Activated gamma-delta T cell treated with Interleukin-2 at 50 U/mL for 16 hours (primary cell): Measurements from ENCODE around the gene SUGT1.
A peak's percentile ranks its signal among the peaks of the same experiment; 100 is the strongest.
"Not testable (repeated sequence)": the region's sequence is repeated elsewhere in the genome, so short reads cannot be mapped to it uniquely, and the experiment has no call there.

Experiments used
- DNase-seq: peaks from one replicate; pipeline ENCODE4 v3.0.0-alpha.2; 2020

Gene SUGT1

DNA sequence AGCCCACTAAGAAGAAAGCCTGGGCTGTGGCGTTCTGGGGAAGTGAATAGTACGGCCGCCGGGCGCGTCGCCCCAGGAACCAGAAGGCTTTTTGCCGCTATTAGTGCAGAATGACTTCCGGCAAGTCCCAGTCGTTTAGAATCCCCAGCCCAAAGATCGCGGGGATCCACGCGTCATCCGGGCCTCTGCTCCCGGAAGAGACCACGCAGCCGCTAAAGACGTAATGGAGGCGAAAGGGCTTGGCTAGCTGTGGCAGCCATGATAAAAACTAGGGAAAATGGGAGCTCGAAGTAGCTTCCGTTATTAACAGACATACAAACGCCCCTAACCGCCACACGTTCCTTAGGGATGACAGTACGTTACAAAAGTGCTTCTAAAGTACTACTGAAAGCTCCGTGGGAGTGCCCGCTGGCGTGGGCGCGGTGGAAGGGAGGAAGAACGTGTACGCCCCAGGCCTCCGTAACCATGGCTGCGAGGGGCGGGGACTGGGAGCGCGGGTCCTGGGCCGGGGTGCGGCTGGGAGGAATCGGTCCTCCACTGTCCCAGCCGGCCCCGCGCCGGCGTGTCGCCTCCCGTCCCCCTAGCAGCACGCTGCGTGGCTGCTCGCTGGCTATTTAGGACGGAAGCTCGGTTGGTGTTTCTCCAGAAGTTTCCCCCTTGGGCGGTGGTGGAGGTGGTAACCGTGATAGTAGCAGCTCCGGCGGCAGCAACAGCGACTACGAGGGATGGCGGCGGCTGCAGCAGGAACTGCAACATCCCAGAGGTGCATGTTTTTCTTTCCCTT, at the start of gene SUGT1:
TSS of gene SUGT1 (plus strand) at position 641 of the 784 bp plus-strand sequence. CDS start at position 726, 85 bp downstream.
- peak; percentile 94 for DNase-seq

DNA sequence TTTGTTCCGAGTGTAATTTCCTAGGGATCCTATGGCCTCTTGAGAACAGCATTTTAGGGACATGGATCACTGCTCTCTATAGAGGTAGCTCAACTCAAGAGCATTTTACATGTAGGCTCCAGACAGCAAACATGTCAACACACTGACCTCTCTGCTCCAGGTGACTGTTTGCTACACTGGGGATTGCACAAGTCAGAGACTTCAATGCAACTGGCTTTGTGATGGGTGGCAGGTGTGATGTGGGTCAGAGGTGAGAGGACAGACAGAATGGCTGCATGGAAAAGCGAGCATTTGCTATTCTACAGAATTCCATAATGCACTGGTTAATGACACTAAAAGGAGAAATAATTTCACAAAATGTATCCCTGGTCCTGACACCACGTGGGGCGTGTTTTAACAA, 49.3 kb upstream of the SUGT1 start:
- not testable (repeated sequence) for DNase-seq

DNA sequence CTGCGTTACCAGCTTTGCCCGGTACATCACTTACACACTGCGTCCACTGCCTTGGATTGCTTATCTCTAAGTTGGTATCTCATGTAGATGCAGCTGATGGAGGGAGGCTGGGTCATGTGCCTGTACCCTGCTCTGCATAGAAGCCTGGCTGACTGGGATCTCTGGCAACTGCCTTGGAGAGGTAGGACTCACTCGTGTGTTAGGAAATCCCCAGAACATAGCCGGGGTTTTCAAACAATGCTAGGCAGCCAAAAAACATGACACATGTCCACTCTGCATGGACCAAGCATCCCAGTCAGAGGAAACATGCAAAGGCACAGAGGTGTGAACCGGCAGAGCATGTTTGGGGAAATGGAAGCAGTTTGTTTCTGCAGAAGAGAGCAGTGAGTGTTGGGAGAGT, 46.5 kb upstream of the SUGT1 start:
- not testable (repeated sequence) for DNase-seq

DNA sequence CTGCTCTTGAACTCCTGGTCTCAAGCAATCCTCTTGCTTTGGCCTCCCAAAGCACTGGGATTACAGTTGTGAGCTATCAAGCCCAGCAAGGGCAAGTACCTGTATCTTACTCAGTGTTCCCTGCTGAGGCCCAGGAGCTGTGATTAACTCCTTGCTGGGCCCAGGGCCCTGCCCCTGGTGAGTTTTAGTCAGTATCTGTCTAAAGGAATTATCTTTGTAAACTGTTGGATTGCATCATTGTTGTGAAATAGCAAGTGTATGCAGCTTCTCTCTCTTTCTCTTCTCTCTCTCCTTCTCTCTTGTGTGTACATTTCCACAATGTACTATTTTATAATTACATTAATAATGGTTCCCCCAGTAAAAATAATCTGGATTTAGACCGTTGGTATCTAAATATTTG, 45.8 kb upstream of the SUGT1 start:
- DNase-seq: not testable (repeated sequence)

DNA sequence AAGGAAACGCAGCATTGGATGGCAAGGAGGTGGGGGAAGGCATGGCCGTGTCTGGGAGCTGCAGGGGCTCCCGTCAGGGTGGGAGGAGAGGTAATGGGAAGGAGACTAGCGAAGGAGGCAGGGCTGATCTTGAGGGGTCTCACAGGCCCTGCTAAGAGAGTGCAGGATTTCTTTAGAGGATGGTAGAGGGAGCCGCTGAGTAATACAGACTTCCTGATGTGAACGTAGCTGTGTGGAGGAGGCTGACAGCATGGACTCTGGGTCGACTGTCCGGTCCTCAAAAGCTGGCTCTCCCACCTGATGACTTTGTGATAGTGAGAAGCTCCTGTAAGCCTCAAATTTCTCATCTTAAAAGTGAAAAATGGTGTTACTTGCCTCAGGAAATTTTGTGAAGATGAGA, 44.5 kb upstream of the SUGT1 start:
- not testable (repeated sequence) for DNase-seq

DNA sequence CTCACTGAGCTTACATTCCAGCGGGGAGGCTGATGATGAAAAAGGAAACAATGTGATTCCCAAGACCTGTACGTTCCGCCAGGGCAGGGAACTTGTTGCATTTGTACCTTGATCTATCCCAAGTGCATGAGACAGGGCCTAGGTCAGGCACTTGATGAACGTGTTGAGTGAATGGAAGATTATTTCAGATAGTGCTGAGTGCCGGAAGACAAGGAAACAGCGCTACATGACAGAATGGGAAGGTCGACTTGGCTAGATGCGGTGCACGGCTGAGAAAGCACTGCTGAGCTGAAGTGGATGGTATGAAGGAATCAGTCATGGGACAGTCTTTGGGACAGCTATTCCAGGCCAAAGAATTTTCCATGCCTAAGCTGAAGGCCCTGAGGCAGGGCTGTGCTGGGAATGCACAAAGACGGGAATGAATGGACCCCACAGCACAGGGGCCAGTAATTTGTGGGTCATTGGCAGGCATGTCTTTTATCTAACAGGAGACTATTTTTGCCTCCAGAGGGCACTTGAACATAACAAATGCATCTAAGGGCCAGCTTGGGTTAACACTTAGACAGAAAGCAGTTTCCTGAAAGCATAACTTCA, 43.5 kb upstream of the SUGT1 start:
- not testable (repeated sequence) for DNase-seq

DNA sequence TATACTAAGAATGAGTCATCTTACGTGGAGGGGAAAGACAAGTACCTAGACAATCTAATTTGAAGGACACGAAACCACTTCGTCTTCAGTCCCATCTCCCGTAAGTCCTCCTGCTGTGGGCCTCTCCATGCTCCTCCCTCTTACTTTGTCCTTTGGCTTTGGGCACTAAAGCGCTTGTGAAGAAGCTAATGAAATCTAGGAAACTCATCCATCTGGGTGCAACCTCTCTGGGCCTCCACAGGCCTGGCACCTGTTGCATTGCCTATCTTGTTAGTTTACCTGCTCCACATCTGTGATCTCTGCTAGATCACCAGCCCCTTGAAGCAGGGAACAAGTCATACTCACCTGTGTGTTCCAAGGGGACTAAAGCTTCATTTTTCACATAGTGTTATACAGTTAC, 42.5 kb upstream of the SUGT1 start:
- not testable (repeated sequence) for DNase-seq

DNA sequence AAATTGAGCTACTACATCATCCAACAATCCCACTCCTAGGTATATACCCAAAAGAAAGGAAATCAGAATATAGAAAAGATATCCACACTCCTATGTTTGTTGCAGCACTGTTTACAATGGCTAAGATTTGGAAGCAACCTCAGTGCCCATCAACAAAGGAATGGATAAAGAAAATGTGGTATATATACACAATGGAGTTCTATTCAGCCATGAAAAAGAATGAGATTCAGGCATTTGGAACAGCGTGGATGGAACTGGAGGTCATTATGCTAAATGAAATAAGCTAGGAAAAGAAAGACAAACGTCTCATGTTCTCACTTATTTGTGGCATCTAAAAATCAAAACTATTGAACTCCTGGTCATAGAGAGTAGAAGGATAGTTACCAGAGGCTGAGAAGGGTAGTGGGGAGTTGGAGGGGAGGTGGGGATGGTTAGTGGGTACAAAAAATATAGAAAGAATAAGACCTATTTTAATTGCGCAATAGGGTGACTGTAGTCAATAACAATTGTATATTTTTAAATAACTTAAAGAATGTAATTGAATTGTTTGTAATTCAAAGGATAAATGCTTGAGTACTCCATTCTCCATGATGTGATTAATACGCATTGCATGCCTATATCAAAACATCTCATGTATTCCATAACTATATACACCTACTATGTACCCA, 37.4 kb upstream of the SUGT1 start:
- DNase-seq: no peak

DNA sequence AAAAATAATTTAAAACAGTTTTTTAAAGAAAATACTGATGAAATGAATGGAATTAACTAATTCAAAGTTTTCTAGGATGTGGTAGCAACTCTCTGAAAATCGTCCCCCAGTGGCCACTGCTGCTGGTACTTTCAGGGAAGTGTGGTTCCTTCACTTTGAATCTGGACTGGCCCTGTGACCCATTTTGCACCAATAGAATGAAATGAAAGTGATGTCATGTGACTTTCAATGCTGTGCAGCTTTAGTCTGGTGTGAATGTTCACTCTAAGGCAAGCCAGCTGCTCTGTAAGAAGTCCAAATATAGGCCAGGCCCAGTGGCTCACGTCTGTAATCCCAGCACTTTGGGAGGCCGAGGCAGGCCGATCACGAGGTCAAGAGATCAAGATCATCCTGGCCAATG, 36.8 kb upstream of the SUGT1 start:
- no peak for DNase-seq

DNA sequence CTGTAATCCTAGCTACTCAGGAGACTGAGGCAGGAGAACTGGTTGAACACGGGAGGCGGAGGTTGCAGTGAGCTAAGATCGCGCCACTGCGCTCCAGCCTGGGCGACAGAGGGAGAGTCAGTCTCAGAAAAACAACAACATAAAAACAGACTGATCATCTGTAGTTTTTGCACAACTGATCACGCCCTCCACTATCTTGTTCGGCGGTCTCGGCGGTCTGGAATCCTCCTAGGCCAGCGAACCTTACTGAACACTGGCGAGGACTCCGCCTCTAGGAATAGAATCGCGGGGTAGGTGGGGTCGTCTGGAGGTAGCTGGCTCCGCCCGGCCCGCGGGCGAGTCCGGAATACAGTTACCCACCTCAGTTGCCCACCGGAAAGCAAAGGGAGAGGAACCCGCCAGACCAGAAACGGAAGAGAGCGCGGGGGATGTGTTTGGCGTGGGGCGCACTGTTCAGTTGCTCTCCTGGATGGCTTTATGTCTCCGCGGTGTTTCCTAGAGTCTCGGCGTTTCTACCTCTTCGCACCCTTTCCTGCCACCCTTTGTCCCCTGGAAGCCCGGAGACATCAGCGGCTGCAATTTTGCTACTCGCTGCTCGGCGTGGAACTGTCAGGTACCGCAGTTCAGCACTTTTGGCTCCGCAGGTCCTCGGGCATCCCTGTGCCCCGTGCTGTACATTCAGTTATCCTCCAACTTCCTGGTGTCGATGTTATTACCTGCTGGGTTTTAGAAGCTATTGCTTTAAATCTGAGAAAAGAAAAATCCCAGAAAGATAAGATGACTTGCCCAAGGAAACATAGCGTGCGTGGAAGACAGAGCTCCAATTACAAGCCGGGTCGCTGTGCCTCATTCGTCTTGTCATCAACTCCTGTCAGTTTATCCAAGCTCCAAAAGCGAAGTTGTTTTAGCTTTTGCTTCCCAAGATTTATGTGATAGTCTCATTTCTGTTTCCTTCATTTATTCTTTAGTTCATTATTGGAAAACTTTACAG, 35.3 kb upstream of the SUGT1 start:
- DNase-seq: peak; percentile 82

DNA sequence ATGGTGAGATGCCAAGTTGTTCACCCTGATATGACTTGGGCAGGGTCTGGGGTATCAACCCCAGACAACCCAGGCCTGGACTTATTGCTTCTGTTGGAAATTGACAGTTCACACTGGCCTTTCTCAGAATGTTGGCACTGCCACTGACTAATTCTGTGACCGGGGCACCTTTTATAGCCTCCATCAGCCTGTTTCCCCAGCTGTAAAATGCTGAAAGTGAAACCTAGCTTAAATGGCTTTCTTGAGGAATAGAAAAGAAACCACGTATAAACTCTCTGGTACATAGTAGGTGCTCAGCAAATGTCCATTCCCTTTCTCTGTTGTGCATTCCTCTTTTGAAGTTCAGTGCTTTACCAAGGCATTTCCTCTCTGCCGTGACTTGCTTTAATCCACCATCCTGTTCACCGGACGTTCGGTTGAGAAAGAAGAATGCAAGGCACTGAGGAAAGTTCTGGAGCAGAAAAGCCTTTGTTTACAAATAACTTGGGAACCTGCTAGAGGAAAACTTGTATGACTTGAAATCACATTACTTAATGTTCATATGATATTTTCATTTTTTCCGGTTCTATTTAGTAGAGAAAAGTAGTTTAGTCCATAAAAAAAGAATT, 21.4 kb upstream of the SUGT1 start:
- not testable (repeated sequence) for DNase-seq

DNA sequence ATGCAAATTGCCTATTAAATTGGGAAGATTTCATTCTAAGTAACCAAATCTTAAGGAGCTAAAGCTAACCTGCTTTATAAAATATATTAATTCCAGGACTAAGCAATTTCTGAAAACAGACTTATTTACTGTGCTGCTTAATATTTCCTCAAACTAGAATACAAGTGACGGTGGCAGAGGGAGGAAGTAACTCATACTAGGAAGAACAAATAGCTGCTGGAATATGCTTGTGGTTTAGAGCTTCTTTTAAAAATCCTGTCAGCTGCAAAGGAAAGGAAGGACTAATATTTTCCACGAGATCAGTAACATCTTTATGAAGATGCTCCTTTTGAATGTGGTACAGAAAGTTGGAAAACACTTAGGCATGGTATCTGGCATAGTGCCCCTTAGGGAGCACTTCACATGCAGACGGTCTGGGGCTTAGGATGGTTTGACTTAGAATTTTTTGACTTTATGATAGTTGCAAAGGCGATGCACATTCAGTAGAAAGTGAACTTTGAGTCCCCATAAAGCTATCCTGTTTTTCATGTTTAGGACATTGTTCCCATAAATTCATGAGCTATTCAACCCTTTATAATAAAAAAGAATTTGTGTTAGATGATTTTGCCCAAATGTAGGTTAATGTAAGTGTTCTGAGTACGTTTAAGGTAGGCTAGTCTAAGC, 13.8 kb upstream of the SUGT1 start:
- no peak for DNase-seq

DNA sequence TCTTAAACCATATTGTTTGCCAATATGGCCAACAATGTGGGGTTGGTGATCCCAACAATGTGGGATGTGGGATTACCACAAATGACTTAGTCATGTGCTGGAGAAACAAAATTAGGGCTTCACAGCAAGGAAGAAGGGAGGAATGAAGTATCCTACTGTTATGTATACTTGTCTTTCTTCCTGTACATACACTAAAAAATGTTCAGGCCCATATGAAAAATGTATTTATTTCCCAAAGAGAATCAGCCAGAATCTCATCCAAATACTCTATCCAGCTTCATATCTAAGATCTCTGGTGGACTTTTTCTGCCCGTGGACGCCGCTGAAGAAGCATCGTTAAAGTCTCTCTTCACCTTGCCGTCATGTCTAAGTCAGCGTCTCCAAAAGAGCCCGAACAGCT, 10.5 kb upstream of the SUGT1 start, which contains the start of gene HNRNPA1L2:
TSS of gene HNRNPA1L2 (plus strand) at position 301 of the 400 bp plus-strand sequence. CDS start at position 363, 62 bp downstream.
- no peak for DNase-seq

DNA sequence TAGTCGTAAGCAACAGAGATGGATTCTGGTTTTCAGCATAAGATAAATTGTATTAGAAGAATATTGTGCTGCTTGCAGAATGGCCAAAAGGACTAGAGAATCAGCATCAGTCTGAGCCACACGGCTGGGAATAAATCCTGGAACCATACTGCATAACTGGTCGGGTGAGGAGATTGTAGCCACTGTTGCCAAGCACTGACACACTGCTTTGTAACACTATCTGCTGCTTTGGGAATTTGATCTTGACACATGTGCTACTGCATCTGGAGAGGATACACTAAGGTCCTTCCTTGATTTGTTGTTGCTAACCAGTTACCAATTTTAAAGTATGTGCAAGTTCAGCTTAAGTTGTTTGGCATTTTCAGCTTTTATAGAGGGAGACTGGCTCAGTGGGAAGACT, 8.5 kb upstream of the SUGT1 start:
- DNase-seq: no peak

DNA sequence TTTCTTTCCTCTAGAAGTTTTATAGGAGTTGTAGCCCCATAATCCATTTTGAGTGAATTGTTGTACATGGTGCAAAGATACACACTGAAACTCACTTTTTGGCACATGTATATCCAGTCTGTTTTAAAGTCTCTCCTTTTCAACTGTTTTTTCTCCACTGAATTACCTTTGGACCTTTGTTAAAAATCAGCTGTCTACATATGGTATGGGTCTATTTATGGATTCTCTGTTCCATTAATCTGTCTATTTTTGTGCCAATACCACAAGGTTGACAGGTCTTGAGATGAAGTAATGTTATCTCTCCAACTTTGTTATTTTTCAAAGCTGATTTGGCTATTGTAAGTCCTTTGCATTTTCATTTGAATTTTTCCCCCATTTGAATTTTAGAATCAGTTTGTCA, 5.7 kb upstream of the SUGT1 start:
- DNase-seq: no peak

DNA sequence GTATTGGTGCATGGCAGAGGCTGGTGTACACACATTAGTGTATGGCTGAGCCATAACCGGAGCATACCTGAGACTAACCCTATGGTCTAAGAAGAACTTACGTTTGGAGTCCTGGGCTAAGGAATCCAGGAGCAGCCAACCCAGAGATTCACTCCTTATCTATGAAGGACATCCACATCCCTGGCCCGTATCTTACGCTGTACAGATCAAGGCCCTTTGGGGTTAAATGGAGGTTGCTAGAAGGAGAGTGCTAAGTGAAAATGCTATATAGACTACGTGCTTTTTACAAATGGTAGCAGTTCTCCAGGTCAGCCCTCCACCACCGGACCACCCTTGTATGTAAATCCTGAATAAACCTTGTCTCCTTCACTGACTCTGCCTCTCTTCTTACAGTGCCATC, 1.9 kb upstream of the SUGT1 start:
- no peak for DNase-seq

DNA sequence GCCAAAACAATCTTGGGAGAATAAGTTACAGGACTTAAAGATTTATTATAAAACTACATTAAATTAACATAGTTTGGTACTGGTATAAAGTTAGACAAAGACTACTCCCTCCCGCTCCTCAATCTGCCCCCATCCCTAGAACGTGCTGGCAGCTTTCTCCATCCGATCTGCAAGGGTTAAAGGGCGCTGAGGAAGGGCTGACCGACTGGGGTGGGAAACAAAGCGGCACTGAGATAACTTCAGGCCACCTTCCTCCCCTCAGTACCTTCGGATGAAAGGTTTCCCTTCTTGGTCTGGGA, 790 bp upstream of the SUGT1 start:
- DNase-seq: no peak

DNA sequence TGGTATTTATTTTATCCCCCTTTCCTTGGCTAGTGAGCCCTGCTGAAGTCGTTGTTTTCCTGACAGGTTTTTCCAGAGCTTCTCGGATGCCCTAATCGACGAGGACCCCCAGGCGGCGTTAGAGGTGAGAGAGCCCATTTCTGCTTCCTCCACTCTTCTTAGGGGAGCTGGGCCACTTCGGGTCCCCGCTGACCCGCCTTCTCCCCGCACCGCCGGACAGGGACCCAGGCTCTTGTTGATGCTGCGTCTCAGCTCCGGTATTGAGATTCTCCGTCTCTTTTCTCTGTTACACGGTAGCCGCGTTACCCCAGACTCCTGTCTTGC, 306 bp downstream of the SUGT1 start:
- no peak for DNase-seq

DNA sequence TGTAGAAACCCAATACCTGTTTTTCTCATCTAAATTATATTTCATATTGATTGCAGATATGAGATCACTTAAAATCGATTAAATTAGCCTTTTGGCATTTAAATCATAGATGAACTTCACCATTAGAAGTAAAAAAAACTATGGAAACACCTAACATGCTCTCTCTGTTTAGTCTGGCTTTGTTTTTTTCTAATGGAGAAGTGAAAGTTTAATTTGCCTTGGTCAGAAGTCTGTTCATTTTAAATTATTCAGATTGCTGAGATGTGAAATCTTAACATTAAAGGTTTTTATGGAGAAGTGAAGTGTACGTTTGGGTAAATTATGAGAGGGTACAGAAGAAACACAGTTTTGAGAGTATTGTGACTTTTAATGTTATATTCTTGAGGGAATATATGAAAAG, 6.7 kb downstream of the SUGT1 start:
- DNase-seq: no peak

DNA sequence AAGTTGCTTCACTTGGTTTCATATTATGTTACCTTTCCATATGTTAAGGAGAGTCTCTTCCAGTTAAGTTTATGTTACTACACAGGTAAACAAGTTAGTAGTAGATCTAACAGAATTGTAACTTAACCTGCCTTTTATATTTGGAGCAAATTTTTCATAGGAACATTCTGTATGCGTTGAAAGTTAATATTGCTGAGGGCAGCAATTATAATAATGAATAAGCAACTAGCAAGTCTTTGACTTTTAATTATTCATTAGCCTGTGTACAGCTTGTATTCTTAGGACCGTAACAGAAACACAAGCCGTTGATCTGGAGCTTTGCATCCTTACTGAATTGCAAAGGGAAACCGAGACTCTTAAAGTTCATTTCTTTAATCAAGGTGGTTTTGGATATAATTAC, 11.6 kb downstream of the SUGT1 start:
- DNase-seq: no peak

DNA sequence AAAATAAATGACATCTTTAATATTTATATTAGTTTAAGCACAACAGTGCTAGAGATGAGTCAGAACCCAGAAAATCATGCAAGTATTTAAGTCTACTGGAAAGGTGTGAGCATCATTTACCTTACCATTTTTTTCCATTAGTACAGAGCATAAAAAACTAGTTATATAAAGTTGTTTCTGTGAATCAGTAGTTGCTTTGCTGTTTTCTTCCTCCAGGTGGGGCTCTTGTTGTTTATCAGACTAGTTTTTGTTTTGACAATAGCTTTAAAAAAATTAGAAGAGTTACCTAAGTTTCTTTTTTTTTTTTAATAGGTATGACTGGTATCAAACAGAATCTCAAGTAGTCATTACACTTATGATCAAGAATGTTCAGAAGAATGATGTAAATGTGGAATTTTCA, 12.7 kb downstream of the SUGT1 start:
- no peak for DNase-seq

DNA sequence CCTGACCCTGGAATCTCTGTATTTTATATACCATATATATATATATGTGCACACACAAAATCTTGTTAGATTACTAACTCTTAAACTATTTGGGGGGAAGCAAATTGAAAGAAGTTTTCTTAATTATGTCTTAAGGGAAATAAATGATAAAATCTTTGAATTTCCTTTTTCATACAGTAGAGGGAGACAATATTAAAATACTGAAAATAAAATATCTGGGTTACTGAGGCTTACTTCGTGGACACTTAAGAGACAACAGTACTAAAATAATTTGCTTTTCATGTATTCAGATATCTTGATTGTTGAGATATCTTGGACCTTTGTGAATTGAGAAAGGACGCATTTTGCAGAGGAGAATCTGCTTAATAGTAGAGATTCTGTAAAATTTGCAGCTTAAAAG, 17.0 kb downstream of the SUGT1 start:
- DNase-seq: no peak
